Measurements from ENCODE around the gene PLSCR4. TPM values are rescaled to one million over a fixed set of nuclear protein-coding genes. Genes with fewer than 3 reads are reported as not detected.

PLSCR4 gene
- total RNA-seq, 1 donor from 2014 or later: 1.0 TPM

DNA sequence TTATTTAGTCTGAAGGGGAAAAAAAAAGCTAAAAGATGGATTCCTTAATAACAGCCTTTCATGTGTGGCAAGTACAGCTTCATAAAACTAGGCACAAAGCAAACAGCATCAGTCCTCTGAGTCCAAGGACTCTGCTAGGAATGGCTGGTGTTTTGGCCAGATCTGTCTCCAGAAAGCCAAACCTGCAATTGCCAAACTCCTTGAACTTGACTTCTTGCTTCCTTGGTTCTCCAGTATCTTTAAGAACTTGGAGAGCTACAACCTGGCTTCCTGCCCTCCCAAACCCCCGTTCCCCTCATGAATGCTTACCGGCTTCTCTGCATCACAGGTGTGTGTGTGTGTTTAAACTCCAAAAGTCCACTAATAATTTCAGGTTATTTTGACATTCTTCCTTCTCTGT is 88.3 kb downstream of the PLSCR4 start:
- no peak overlapping the region for H3K27ac ChIP-seq
- peaks cover 6% of the 10 kb centered on the region for H3K4me1 ChIP-seq
- no peaks in the 10 kb centered on the region for H3K36me3 Mint-ChIP-seq
- H3K4me3 ChIP-seq: no peak overlapping the region
- H2AFZ ChIP-seq (replicated peaks): no peak overlapping the region
- H3F3A ChIP-seq (ENCODE audit: low read depth): peaks cover 17% of the 10 kb centered on the region
- H3K9me3 ChIP-seq (ENCODE audit: low read depth): no peaks in the 10 kb centered on the region
- H3K4me1 Mint-ChIP-seq: peaks cover 9% of the 10 kb centered on the region
- no peaks in the 10 kb centered on the region for H3K9me3 Mint-ChIP-seq
- H3K9ac ChIP-seq: no peak overlapping the region
- no peak for DNase-seq (ENCODE audit: low spot score)
- H3K79me2 ChIP-seq (ENCODE audit: low read depth): no peaks in the 10 kb centered on the region
- H3K4me3 Mint-ChIP-seq: no peak overlapping the region
- H4K20me1 ChIP-seq (ENCODE audit: low read depth): no peaks in the 10 kb centered on the region
- no peak overlapping the region for H3K27ac Mint-ChIP-seq
- peaks cover 24% of the 10 kb centered on the region for H3K27me3 ChIP-seq
- no peaks in the 10 kb centered on the region for H3K36me3 ChIP-seq
- peaks cover 2% of the 10 kb centered on the region for H3K27me3 Mint-ChIP-seq (ENCODE audit: insufficient read depth, low read depth)
- H3K4me2 ChIP-seq: no peak overlapping the region
- TF ChIP-seq, protein P1, sequence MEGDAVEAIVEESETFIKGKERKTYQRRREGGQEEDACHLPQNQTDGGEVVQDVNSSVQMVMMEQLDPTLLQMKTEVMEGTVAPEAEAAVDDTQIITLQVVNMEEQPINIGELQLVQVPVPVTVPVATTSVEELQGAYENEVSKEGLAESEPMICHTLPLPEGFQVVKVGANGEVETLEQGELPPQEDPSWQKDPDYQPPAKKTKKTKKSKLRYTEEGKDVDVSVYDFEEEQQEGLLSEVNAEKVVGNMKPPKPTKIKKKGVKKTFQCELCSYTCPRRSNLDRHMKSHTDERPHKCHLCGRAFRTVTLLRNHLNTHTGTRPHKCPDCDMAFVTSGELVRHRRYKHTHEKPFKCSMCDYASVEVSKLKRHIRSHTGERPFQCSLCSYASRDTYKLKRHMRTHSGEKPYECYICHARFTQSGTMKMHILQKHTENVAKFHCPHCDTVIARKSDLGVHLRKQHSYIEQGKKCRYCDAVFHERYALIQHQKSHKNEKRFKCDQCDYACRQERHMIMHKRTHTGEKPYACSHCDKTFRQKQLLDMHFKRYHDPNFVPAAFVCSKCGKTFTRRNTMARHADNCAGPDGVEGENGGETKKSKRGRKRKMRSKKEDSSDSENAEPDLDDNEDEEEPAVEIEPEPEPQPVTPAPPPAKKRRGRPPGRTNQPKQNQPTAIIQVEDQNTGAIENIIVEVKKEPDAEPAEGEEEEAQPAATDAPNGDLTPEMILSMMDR (IDR thresholded peaks at IDR 0.05): no peak
- TF ChIP-seq EZH2phosphoT487 (IDR thresholded peaks at IDR 0.05) (no peak), EZH2 (IDR thresholded peaks at IDR 0.05) (no peak)

GRCh38 chr3:146161663-146162002 is 89.3 kb downstream of the PLSCR4 start:
- peaks cover 9% of the 10 kb centered on the region for H3K4me1 Mint-ChIP-seq
- H3K9me3 Mint-ChIP-seq: no peaks in the 10 kb centered on the region

GRCh38 chr3:146160964-146161662 is 89.8 kb downstream of the PLSCR4 start, which contains the start of gene PLOD2:
Gene PLOD2 (minus strand): TSS chr3:146161184. CDS start chr3:146160989, 195 bp downstream.
- peak; percentile 89 for DNase-seq (ENCODE audit: low spot score)
- Histone ChIP-seq H3K4me2 (peak within 1 kb of the TSS; percentile 84), H3K4me1 (peaks cover 6% of the 10 kb centered on the region), H3F3A (ENCODE audit: low read depth) (peaks cover 17% of the 10 kb centered on the region), H3K27me3 (peaks cover 24% of the 10 kb centered on the region), H3K36me3 (no peaks in the 10 kb centered on the region), H4K20me1 (ENCODE audit: low read depth) (no peaks in the 10 kb centered on the region), H3K9ac (peak within 1 kb of the TSS; percentile 34), H3K27ac (no peak within 1 kb of the TSS), H3K79me2 (ENCODE audit: low read depth) (no peaks in the 10 kb centered on the region), H3K9me3 (ENCODE audit: low read depth) (no peaks in the 10 kb centered on the region), H3K4me3 (peak within 1 kb of the TSS; percentile 66), H2AFZ (replicated peaks) (peak within 1 kb of the TSS; percentile 99)
- H3K9me3 Mint-ChIP-seq: no peaks in the 10 kb centered on the region
- H3K4me3 Mint-ChIP-seq: peak within 1 kb of the TSS; percentile 96
- no peaks in the 10 kb centered on the region for H3K36me3 Mint-ChIP-seq
- H3K4me1 Mint-ChIP-seq: peaks cover 9% of the 10 kb centered on the region
- TF ChIP-seq, protein P1 (IDR thresholded peaks at IDR 0.05): no peak
- TF ChIP-seq EZH2 (IDR thresholded peaks at IDR 0.05) (no peak), EZH2phosphoT487 (IDR thresholded peaks at IDR 0.05) (no peak)
- peaks cover 2% of the 10 kb centered on the region for H3K27me3 Mint-ChIP-seq (ENCODE audit: insufficient read depth, low read depth)
- H3K27ac Mint-ChIP-seq: peak within 1 kb of the TSS; percentile 87

More at GRCh38 chr3:146161663-146162002, 89.3 kb downstream of the PLSCR4 start:
- Histone ChIP-seq H3K36me3 (no peaks in the 10 kb centered on the region), H3K9me3 (ENCODE audit: low read depth) (no peaks in the 10 kb centered on the region), H4K20me1 (ENCODE audit: low read depth) (no peaks in the 10 kb centered on the region), H2AFZ (replicated peaks) (peak overlapping the region; percentile 99), H3K27me3 (peaks cover 24% of the 10 kb centered on the region), H3K27ac (no peak overlapping the region), H3F3A (ENCODE audit: low read depth) (peaks cover 17% of the 10 kb centered on the region), H3K4me2 (peak overlapping the region; percentile 84), H3K4me3 (peak overlapping the region; percentile 66), H3K4me1 (peaks cover 6% of the 10 kb centered on the region), H3K79me2 (ENCODE audit: low read depth) (no peaks in the 10 kb centered on the region), H3K9ac (no peak overlapping the region)
- DNase-seq (ENCODE audit: low spot score): peak; percentile 27
- H3K27me3 Mint-ChIP-seq (ENCODE audit: insufficient read depth, low read depth): peaks cover 2% of the 10 kb centered on the region
- no peaks in the 10 kb centered on the region for H3K36me3 Mint-ChIP-seq
- H3K27ac Mint-ChIP-seq: no peak overlapping the region
- peak overlapping the region; percentile 83 for H3K4me3 Mint-ChIP-seq
- TF ChIP-seq, protein P1 (IDR thresholded peaks at IDR 0.05): no peak
- TF ChIP-seq EZH2phosphoT487 (IDR thresholded peaks at IDR 0.05) (no peak), EZH2 (IDR thresholded peaks at IDR 0.05) (no peak)
